RCC 7860 (cell line): ENCODE results near the gene KAT8.
"Not testable (repeated sequence)": the region's sequence is repeated elsewhere in the genome, so short reads cannot be mapped to it uniquely, and the experiment has no call there.

Experiments used
- DNase-seq: peaks from one replicate; pipeline ENCODE4 v3.0.0-alpha.2; 2015; ENCODE audit warnings: low spot score
- FAIRE-seq: peaks from 2 replicates; lab custom pipeline; 2012; peaks lifted over from hg19 to GRCh38; lab: Jason Lieb, UNC

KAT8 gene

GRCh38 chr16:31143011-31143693 lies 25.7 kb downstream of the KAT8 start:
- no peak for FAIRE-seq
- no peak for DNase-seq

- DNase-seq (no peak), FAIRE-seq (no peak)
Observed at GRCh38 chr16:31143694-31144148, 26.3 kb downstream of the KAT8 start.

- not testable (repeated sequence) for FAIRE-seq, DNase-seq
Observed at GRCh38 chr16:31144418-31144817, 27.0 kb downstream of the KAT8 start.

GRCh38 chr16:31145398-31145990 lies 28.0 kb downstream of the KAT8 start:
- DNase-seq: no peak

GRCh38 chr16:31147574-31147973 lies 30.1 kb downstream of the KAT8 start:
- FAIRE-seq: no peak
- no peak for DNase-seq

More at GRCh38 chr16:31145398-31145990, 28.0 kb downstream of the KAT8 start:
- no peak for FAIRE-seq

GRCh38 chr16:31148281-31148728 lies 30.8 kb downstream of the KAT8 start:
- FAIRE-seq (no peak), DNase-seq (no peak)

- FAIRE-seq: no peak
Observed at GRCh38 chr16:31148896-31149295, 31.4 kb downstream of the KAT8 start.

GRCh38 chr16:31149332-31149731 lies 31.9 kb downstream of the KAT8 start:
- DNase-seq (no peak), FAIRE-seq (no peak)

More at GRCh38 chr16:31148896-31149295, 31.4 kb downstream of the KAT8 start:
- no peak for DNase-seq

GRCh38 chr16:31149894-31150890 lies 32.7 kb downstream of the KAT8 start, which contains the start of gene PRSS36:
Gene PRSS36 (minus strand): TSS chr16:31150066. CDS start chr16:31150035, 31 bp downstream.
- DNase-seq (no peak), FAIRE-seq (no peak)

GRCh38 chr16:31150976-31151375 lies 33.5 kb downstream of the KAT8 start:
- not testable (repeated sequence) for FAIRE-seq, DNase-seq

GRCh38 chr16:31157136-31157535 lies 39.7 kb downstream of the KAT8 start:
- no peak for FAIRE-seq
- no peak for DNase-seq

GRCh38 chr16:31167315-31167714 lies 49.9 kb downstream of the KAT8 start:
- DNase-seq (no peak), FAIRE-seq (no peak)

GRCh38 chr16:31168848-31169247 lies 51.4 kb downstream of the KAT8 start:
- FAIRE-seq (no peak), DNase-seq (no peak)

- not testable (repeated sequence) for DNase-seq, FAIRE-seq
Observed at GRCh38 chr16:31170048-31170447, 52.6 kb downstream of the KAT8 start.

GRCh38 chr16:31177136-31177535 lies 59.7 kb downstream of the KAT8 start:
- DNase-seq: peak; percentile 97
- FAIRE-seq: peak; percentile 98

- no peak for DNase-seq
- no peak for FAIRE-seq
Observed at GRCh38 chr16:31179219-31179746, 61.8 kb downstream of the KAT8 start.

GRCh38 chr16:31179747-31180459 lies 62.4 kb downstream of the KAT8 start, which contains the start of gene FUS:
Gene FUS (plus strand): TSS chr16:31180139. CDS start chr16:31180215, 76 bp downstream.
- DNase-seq (peak; percentile 75), FAIRE-seq (no peak)
